Vagina (tissue), 2 donors: ENCODE data around the gene CFAP69. TPM values are rescaled to one million over a fixed set of nuclear protein-coding genes. Genes with fewer than 3 reads are reported as not detected.
"Not testable (repeated sequence)": the region's sequence is repeated elsewhere in the genome, so short reads cannot be mapped to it uniquely, and the experiment has no call there.

Experiments
- DNase-seq, 2 donors: peaks; one replicate each; pipeline ENCODE4 v3.0.0-alpha.2; 2017; ENCODE audit errors: extremely low spot score in 2 of 2
- H3K27ac ChIP-seq: fragments of 200-600 bp; sonication (generic); one replicate; pipeline ENCODE4 v1.5.1; 2019
- H3K27me3 ChIP-seq: fragments of 200-600 bp; sonication (generic); one replicate; pipeline ENCODE4 v1.5.1; 2019
- H3K36me3 ChIP-seq, 2 donors: fragments of 200-600 bp; sonication (generic); one replicate each; pipeline ENCODE4 v1.5.1; 2017 to 2019
- H3K4me1 ChIP-seq: fragments of 200-600 bp; sonication (generic); one replicate; pipeline ENCODE4 v1.5.1; 2019
- H3K4me3 ChIP-seq, 2 donors: fragments of 200-600 bp; sonication (generic); 1 replicate in 1 of 2; 2 replicates in 1 of 2; pipeline ENCODE4 v1.5.1; 2016 to 2019
- H3K9me3 ChIP-seq: fragments of 200-600 bp; sonication (generic); one replicate; pipeline ENCODE4 v1.5.1; 2019
- CTCF ChIP-seq, 3 experiments: fragments of 450-650 bp in 2 of 3; fragments of 200-600 bp in 1 of 3; sonication (generic) in 1 of 3; IDR thresholded peaks; one replicate each; pipeline ENCODE4 v1.5.1; 2017 to 2019; ENCODE audit warnings: antibody characterized with exemption in 3 of 3, mild to moderate bottlenecking in 2 of 3, moderate library complexity in 2 of 3
- POLR2A ChIP-seq, 2 donors: fragments of 450-650 bp; IDR thresholded peaks; one replicate each; pipeline ENCODE4 v1.6.1; 2017; ENCODE audit warnings: antibody characterized with exemption in 2 of 2, mild to moderate bottlenecking in 2 of 2, moderate library complexity in 2 of 2
- POLR2AphosphoS5 ChIP-seq, 2 donors: sonication (generic); formaldehyde crosslinking; IDR thresholded peaks; one replicate each; pipeline ENCODE4 v1.9.0; 2017; ENCODE audit warnings: antibody characterized with exemption in 2 of 2, mild to moderate bottlenecking in 2 of 2, low read depth in 1 of 2; ENCODE audit not compliant: insufficient read depth in 1 of 2
- intact Hi-C: fragments of 100-400 bp; cut with DNase I; formaldehyde crosslinking; loops from one replicate; pipeline ENCODE4 v1.15.1; 2023
- total RNA-seq: library from RNA; depleted of rRNA; stranded (reverse); fragments of >200 nt; gene quantifications from one replicate; pipeline ENCODE4 v1.2.3, GENCODE V29; 2016

The CFAP69 gene
- total RNA-seq, 1 donor from 2014 or later = 2.7 TPM

- H3K36me3 ChIP-seq = no peaks in the 10 kb centered on the region
- peak overlapping the region; percentile 55 for H3K27ac ChIP-seq
- no peaks in the 10 kb centered on the region for H3K9me3 ChIP-seq
- no peaks in the 10 kb centered on the region for H3K27me3 ChIP-seq
- peaks cover 22% of the 10 kb centered on the region for H3K4me1 ChIP-seq
- intact Hi-C loops = no loop called here
- TF ChIP-seq CTCF (IDR thresholded peaks at IDR 0.05) (no peak), POLR2A (IDR thresholded peaks at IDR 0.05) (no peak), POLR2AphosphoS5 (IDR thresholded peaks at IDR 0.05; ENCODE audit: insufficient read depth in 1 of 2, low read depth in 1 of 2) (no peak)
- peak overlapping the region; percentile 71 to 80 for H3K4me3 ChIP-seq
- DNase-seq = no peak
Observed at GRCh38 chr7:90244565-90244908, 437 bp upstream of the CFAP69 start.

GRCh38 chr7:90246171-90246570 is 1.2 kb downstream of the CFAP69 start:
- TF ChIP-seq POLR2A (IDR thresholded peaks at IDR 0.05) (no peak), CTCF (IDR thresholded peaks at IDR 0.05) (no peak), POLR2AphosphoS5 (IDR thresholded peaks at IDR 0.05; ENCODE audit: insufficient read depth in 1 of 2, low read depth in 1 of 2) (no peak)
- H3K4me1 ChIP-seq = peaks cover 22% of the 10 kb centered on the region
- peak overlapping the region; percentile 71 to 80 for H3K4me3 ChIP-seq
- H3K27me3 ChIP-seq = no peaks in the 10 kb centered on the region
- intact Hi-C loops = no loop called here
- DNase-seq = no peak
- no peak overlapping the region for H3K27ac ChIP-seq
- H3K9me3 ChIP-seq = no peaks in the 10 kb centered on the region
- no peaks in the 10 kb centered on the region for H3K36me3 ChIP-seq

GRCh38 chr7:90248706-90249105 is 3.7 kb downstream of the CFAP69 start:
- intact Hi-C loops = no loop called here
- TF ChIP-seq CTCF (IDR thresholded peaks at IDR 0.05) = no peak
- no peaks in the 10 kb centered on the region for H3K36me3 ChIP-seq
- no peak overlapping the region for H3K27ac ChIP-seq
- H3K4me1 ChIP-seq = peaks cover 22% of the 10 kb centered on the region
- no peaks in the 10 kb centered on the region for H3K9me3 ChIP-seq
- no peak for DNase-seq
- no peak overlapping the region for H3K4me3 ChIP-seq
- H3K27me3 ChIP-seq = no peaks in the 10 kb centered on the region

GRCh38 chr7:90250601-90251303 is 5.8 kb downstream of the CFAP69 start:
- Histone ChIP-seq H3K9me3 (no peaks in the 10 kb centered on the region), H3K27me3 (no peaks in the 10 kb centered on the region), H3K27ac (no peak overlapping the region), H3K4me3 (no peak overlapping the region), H3K4me1 (peaks cover 9% of the 10 kb centered on the region), H3K36me3 (no peaks in the 10 kb centered on the region)
- DNase-seq = no peak
- intact Hi-C loops = no loop called here
- TF ChIP-seq POLR2AphosphoS5 (IDR thresholded peaks at IDR 0.05; ENCODE audit: insufficient read depth in 1 of 2, low read depth in 1 of 2) (no peak), CTCF (IDR thresholded peaks at IDR 0.05) (no peak), POLR2A (IDR thresholded peaks at IDR 0.05) (no peak)

- intact Hi-C loops = no loop called here
- Histone ChIP-seq H3K36me3 (no peaks in the 10 kb centered on the region), H3K4me3 (no peak overlapping the region), H3K27ac (no peak overlapping the region), H3K27me3 (no peaks in the 10 kb centered on the region), H3K4me1 (peaks cover 3% of the 10 kb centered on the region), H3K9me3 (no peaks in the 10 kb centered on the region)
- no peak for DNase-seq
- TF ChIP-seq POLR2A (IDR thresholded peaks at IDR 0.05) = no peak
- no peak for TF ChIP-seq POLR2AphosphoS5 (IDR thresholded peaks at IDR 0.05; ENCODE audit: insufficient read depth in 1 of 2, low read depth in 1 of 2)
- no peak for TF ChIP-seq CTCF (IDR thresholded peaks at IDR 0.05)
Observed at GRCh38 chr7:90251304-90251635, 6.3 kb downstream of the CFAP69 start.

- H3K27me3 ChIP-seq, DNase-seq, H3K36me3 ChIP-seq, H3K9me3 ChIP-seq, H3K4me1 ChIP-seq, intact Hi-C loops, H3K27ac ChIP-seq, H3K4me3 ChIP-seq: not testable (repeated sequence)
Observed at GRCh38 chr7:90256011-90256410, 11.0 kb downstream of the CFAP69 start.
